Ovary (tissue), 9 donors: ENCODE measurements around the gene KBTBD4. TPM values are rescaled to one million over a fixed set of nuclear protein-coding genes. Genes with fewer than 3 reads are reported as not detected.
A peak's percentile ranks its signal among the peaks of the same experiment; 100 is the strongest.
"Not testable (repeated sequence)": the region's sequence is repeated elsewhere in the genome, so short reads cannot be mapped to it uniquely, and the experiment has no call there.

Experiments used
- DNase-seq, 5 donors: peaks; one replicate each; pipeline ENCODE4 v3.0.0-alpha.2; 2019 to 2020
- H3K27ac ChIP-seq, 2 donors: fragments of 200-600 bp; one replicate each; pipeline versions ENCODE4 v1.5.1 to v1.8.0; 2019 to 2022
- H3K27me3 ChIP-seq: fragments of 200-600 bp; one replicate; pipeline ENCODE4 v1.8.0; 2022
- H3K36me3 ChIP-seq: fragments of 200-600 bp; sonication (generic); one replicate; pipeline ENCODE4 v1.5.1; 2019
- H3K4me1 ChIP-seq: one replicate; pipeline ENCODE4 v1.8.1; 2013; ENCODE audit warnings: mild to moderate bottlenecking, moderate library complexity; ENCODE audit not compliant: insufficient read depth
- H3K4me3 ChIP-seq: fragments of 200-600 bp; sonication (generic); one replicate; pipeline ENCODE4 v1.5.1; 2017
- H3K9me3 ChIP-seq, 2 donors: fragments of 200-600 bp in 1 of 2; sonication (generic) in 1 of 2; one replicate each; pipeline versions ENCODE4 v1.5.1 to v1.8.1; 2013 to 2019; ENCODE audit warnings: mild to moderate bottlenecking in 1 of 2, moderate library complexity in 1 of 2
- EP300 ChIP-seq: sonication (generic); formaldehyde crosslinking; IDR thresholded peaks from one replicate; pipeline ENCODE4 v1.6.1; 2017; ENCODE audit warnings: antibody characterized with exemption
- POLR2A ChIP-seq: fragments of 450-650 bp; IDR thresholded peaks from one replicate; pipeline ENCODE4 v1.6.1; 2017; ENCODE audit warnings: antibody characterized with exemption, mild to moderate bottlenecking, moderate library complexity
- WGBS, 3 donors: extraction: QIAGEN DNeasy Blood & Tissue Kit in 1 of 3; methylation state at CpG; one replicate each; pipeline versions ENCODE4 v1.1.5 to v1.1.7; 2013 to 2017; 5-methylcytosine and 5-hydroxymethylcytosine counted together
- intact Hi-C, 4 donors: fragments of 100-400 bp; cut with DNase I; formaldehyde crosslinking; loops; one replicate each; pipeline versions ENCODE4 v1.11.0 to v1.15.1; 2022 to 2023
- polyA plus RNA-seq, 2 donors: library from polyadenylated mRNA; stranded (reverse); fragments of 200-250 nt in 1 of 2; fragments of 350-450 nt in 1 of 2; fragmentation: Illumina TruSeq in 1 of 2; extraction: RNeasy Lipid Tissue Mini Kit (QIAGEN cat#74804) in 1 of 2; gene quantifications; one replicate each; pipeline ENCODE4 v1.2.3, GENCODE V29; 2013 to 2014
- total RNA-seq, 7 donors: library from RNA; depleted of rRNA in 2 of 7; stranded (reverse); fragments of >200 nt in 2 of 7; fragmentation: NEBNext Ultra II Directional in 3 of 7; extraction: Animal tissue kit (Norgen Biotek cat#: 25700) in 3 of 7; gene quantifications; one replicate each; pipeline versions ENCODE4 v1.1.0 to v1.2.4, GENCODE V29; 2016 to 2023
- TF ChIP-seq, protein P1 (sequence below), 3 donors: fragments of 450-650 bp in 2 of 3; fragments of 200-600 bp in 1 of 3; IDR thresholded peaks; one replicate each; pipeline versions ENCODE4 v1.5.1 to v1.8.0; 2016 to 2022; ENCODE audit warnings: antibody characterized with exemption in 3 of 3, mild to moderate bottlenecking in 1 of 3
- donor health status: DM: no; HTN: no; CAD: no; lungs with moderate emphysema.
- donor health status: DM: no; HTN: no; CAD: no.
- donor health status: Bipolar disorder and iron deficiency.
- donor health status: DM: yes; HTN: yes; CAD: no.
- donor health status: DM: no; HTN: no; CAD: no.
- donor health status: DM: yes; HTN: yes; CAD: no.

Gene KBTBD4
- total and polyA plus RNA-seq, 9 donors: 14.4 to 23.5 (median 18.3) TPM

GRCh38 chr11:47552056-47552565 lies 26.7 kb downstream of the KBTBD4 start:
- H3K9me3 ChIP-seq: no peaks in the 10 kb centered on the region
- DNase-seq: peak in 2 of 5 donors; percentile 26 to 55
- no peaks in the 10 kb centered on the region for H3K36me3 ChIP-seq
- WGBS, 3 donors: 1% methylated on average over 22 of the region's 22 CpGs
- H3K27ac ChIP-seq: peak overlapping the region; percentile 70 to 75
- TF ChIP-seq EP300 (no peak), POLR2A (no peak)
- TF ChIP-seq, protein P1, sequence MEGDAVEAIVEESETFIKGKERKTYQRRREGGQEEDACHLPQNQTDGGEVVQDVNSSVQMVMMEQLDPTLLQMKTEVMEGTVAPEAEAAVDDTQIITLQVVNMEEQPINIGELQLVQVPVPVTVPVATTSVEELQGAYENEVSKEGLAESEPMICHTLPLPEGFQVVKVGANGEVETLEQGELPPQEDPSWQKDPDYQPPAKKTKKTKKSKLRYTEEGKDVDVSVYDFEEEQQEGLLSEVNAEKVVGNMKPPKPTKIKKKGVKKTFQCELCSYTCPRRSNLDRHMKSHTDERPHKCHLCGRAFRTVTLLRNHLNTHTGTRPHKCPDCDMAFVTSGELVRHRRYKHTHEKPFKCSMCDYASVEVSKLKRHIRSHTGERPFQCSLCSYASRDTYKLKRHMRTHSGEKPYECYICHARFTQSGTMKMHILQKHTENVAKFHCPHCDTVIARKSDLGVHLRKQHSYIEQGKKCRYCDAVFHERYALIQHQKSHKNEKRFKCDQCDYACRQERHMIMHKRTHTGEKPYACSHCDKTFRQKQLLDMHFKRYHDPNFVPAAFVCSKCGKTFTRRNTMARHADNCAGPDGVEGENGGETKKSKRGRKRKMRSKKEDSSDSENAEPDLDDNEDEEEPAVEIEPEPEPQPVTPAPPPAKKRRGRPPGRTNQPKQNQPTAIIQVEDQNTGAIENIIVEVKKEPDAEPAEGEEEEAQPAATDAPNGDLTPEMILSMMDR (IDR thresholded peaks at IDR 0.05): no peak
- H3K4me1 ChIP-seq: peaks cover 14% of the 10 kb centered on the region
- peak overlapping the region; percentile 92 for H3K4me3 ChIP-seq
- intact Hi-C loops: no loop called here
- H3K27me3 ChIP-seq: no peaks in the 10 kb centered on the region

DNA sequence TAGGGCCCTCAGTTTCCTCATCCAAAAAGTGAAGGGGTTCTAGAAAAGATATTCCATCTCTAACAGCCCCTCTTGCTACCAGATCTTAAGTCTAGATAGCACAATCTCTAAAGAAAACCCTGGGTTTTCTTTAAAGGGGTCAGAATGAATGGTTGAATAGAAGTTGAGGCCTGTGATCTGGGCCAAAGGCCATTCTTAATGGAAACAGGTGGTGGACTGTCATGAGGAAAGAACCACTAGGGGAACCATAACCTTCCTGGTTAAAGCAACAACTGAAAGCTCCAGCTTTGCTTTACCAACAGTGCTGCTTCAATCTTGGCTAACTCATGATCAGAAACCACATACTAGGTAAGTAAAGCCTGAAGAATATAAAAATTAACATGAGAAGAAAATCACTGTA lies 27.7 kb downstream of the KBTBD4 start:
- Histone ChIP-seq H3K27me3 (no peaks in the 10 kb centered on the region), H3K4me1 (peaks cover 14% of the 10 kb centered on the region), H3K9me3 (no peaks in the 10 kb centered on the region), H3K27ac (no peak overlapping the region), H3K36me3 (no peaks in the 10 kb centered on the region), H3K4me3 (no peak overlapping the region)
- no peak for DNase-seq
- TF ChIP-seq, protein P1 (IDR thresholded peaks at IDR 0.05): no peak
- TF ChIP-seq POLR2A (no peak), EP300 (no peak)
- intact Hi-C loops: no loop called here

- Histone ChIP-seq H3K4me3 (no peak overlapping the region), H3K4me1 (peaks cover 14% of the 10 kb centered on the region), H3K9me3 (no peaks in the 10 kb centered on the region), H3K27me3 (no peaks in the 10 kb centered on the region), H3K36me3 (no peaks in the 10 kb centered on the region), H3K27ac (no peak overlapping the region)
- TF ChIP-seq POLR2A (no peak), EP300 (no peak)
- TF ChIP-seq, protein P1 (IDR thresholded peaks at IDR 0.05): no peak
- intact Hi-C loops: no loop called here
- WGBS, 3 donors: 81 to 88% (median 87%) methylated on average over 10 of the region's 10 CpGs
- DNase-seq: peak in 1 of 5 donors; percentile 10
Observed at GRCh38 chr11:47550288-47551047, 28.3 kb downstream of the KBTBD4 start.

GRCh38 chr11:47546274-47546673 lies 32.5 kb downstream of the KBTBD4 start:
- not testable (repeated sequence) for H3K9me3 ChIP-seq, H3K27me3 ChIP-seq, H3K4me3 ChIP-seq, H3K36me3 ChIP-seq, H3K4me1 ChIP-seq, DNase-seq, H3K27ac ChIP-seq
- WGBS, 3 donors: 88 to 100% (median 96%) methylated on average over 7 of the region's 7 CpGs
- intact Hi-C loops: loop anchor here in 1 of 4 donors (10.0 kb wide), 1 partner anchor 61 kb away; no protein-coding TSS in a partner anchor

- no peak overlapping the region for H3K27ac ChIP-seq
- intact Hi-C loops: loop anchor here in 1 of 4 donors (10.0 kb wide), 1 partner anchor 60 kb away; no protein-coding TSS in a partner anchor
- no peaks in the 10 kb centered on the region for H3K27me3 ChIP-seq
- no peaks in the 10 kb centered on the region for H3K36me3 ChIP-seq
- no peak overlapping the region for H3K4me3 ChIP-seq
- TF ChIP-seq POLR2A: no peak
- TF ChIP-seq, protein P1 (IDR thresholded peaks at IDR 0.05): no peak
- TF ChIP-seq EP300: no peak
- peaks cover 8% of the 10 kb centered on the region for H3K4me1 ChIP-seq
- DNase-seq: no peak
- 95 to 97% (median 95%) methylated on average over 6 of the region's 6 CpGs for WGBS, 3 donors
- H3K9me3 ChIP-seq: no peaks in the 10 kb centered on the region
Observed at GRCh38 chr11:47545298-47545697, 33.5 kb downstream of the KBTBD4 start.
